Heart right ventricle (tissue), 16 donors: Measurements from ENCODE around the gene ACSS1. TPM values are rescaled to one million over a fixed set of nuclear protein-coding genes. Genes with fewer than 3 reads are reported as not detected.
A peak's percentile ranks its signal among the peaks of the same experiment; 100 is the strongest.

Source experiments
- ATAC-seq, 8 donors: fragments of 200-7000 bp; cut with Tn5 transposase; one replicate each; pipeline ENCODE4 v1.9.1; 2020; ENCODE audit warnings: mild to moderate bottlenecking in 8 of 8, moderate library complexity in 8 of 8, moderate number of reproducible peaks in 1 of 8
- DNase-seq, 2 donors: peaks; one replicate each; pipeline ENCODE4 v3.0.0-alpha.2; 2020
- H3K27ac ChIP-seq, 10 donors: fragments of 200-600 bp; sonication (generic) in 2 of 10; one replicate each; pipeline versions ENCODE4 v1.5.0 to v1.8.0; 2020 to 2022; ENCODE audit warnings: mild to moderate bottlenecking in 3 of 10
- H3K27me3 ChIP-seq, 7 donors: fragments of 200-600 bp; one replicate each; pipeline ENCODE4 v1.8.0; 2021 to 2022; ENCODE audit warnings: mild to moderate bottlenecking in 2 of 7
- H3K36me3 ChIP-seq, 9 donors: fragments of 200-600 bp; sonication (generic) in 1 of 9; one replicate each; pipeline versions ENCODE4 v1.5.0 to v1.8.0; 2020 to 2022; ENCODE audit warnings: mild to moderate bottlenecking in 2 of 9
- H3K4me1 ChIP-seq, 9 donors: fragments of 200-600 bp; sonication (generic) in 1 of 9; one replicate each; pipeline versions ENCODE4 v1.5.0 to v1.8.0; 2020 to 2022; ENCODE audit warnings: mild to moderate bottlenecking in 4 of 9
- H3K4me3 ChIP-seq, 10 donors: fragments of 200-600 bp; sonication (generic) in 2 of 10; one replicate each; pipeline versions ENCODE4 v1.5.0 to v1.8.0; 2020 to 2022; ENCODE audit warnings: mild to moderate bottlenecking in 7 of 10, moderate library complexity in 2 of 10
- H3K9me3 ChIP-seq, 11 donors: fragments of 200-600 bp in 10 of 11; sonication (generic) in 2 of 11; one replicate each; pipeline versions ENCODE4 v1.5.0 to v1.8.0; 2013 to 2022; ENCODE audit warnings: mild to moderate bottlenecking in 2 of 11, control low read depth in 1 of 11, moderate library complexity in 1 of 11
- CTCF ChIP-seq, 9 donors: fragments of 200-600 bp; sonication (generic) in 2 of 9; IDR thresholded peaks; one replicate each; pipeline versions ENCODE4 v1.5.0 to v1.8.0; 2021 to 2022; ENCODE audit warnings: antibody characterized with exemption in 9 of 9, mild to moderate bottlenecking in 5 of 9, moderate library complexity in 1 of 9
- WGBS, 2 donors: extraction: QIAGEN DNeasy Blood & Tissue Kit; methylation state at CpG; one replicate each; pipeline ENCODE4 v1.1.7; 2013; ENCODE audit warnings: inconsistent platforms in 1 of 2; 5-methylcytosine and 5-hydroxymethylcytosine counted together
- intact Hi-C, 10 donors: fragments of 100-400 bp; cut with DNase I; formaldehyde crosslinking; loops; one replicate each; pipeline versions ENCODE4 v1.11.1 to v1.14.2; 2022
- polyA plus RNA-seq, 2 donors: library from polyadenylated mRNA; stranded (reverse); fragments of 200-250 nt; gene quantifications; one replicate each; pipeline ENCODE4 v1.2.3, GENCODE V29; 2013
- total RNA-seq, 10 donors: library from RNA; stranded (reverse); fragmentation: NEBNext Ultra II Directional in 3 of 10; extraction: Animal tissue kit (Norgen Biotek cat#: 25700) in 3 of 10; gene quantifications; one replicate each; pipeline versions ENCODE4 v1.2.1 to v1.2.4, GENCODE V29; 2021 to 2023
- donor health status: Arrhythmogenic right ventricular cardiomyopathy.
- donor health status: ischemic (EF 13 %, LVEDD 7.1; RV severe dilation, severe dysfunction).
- donor health status: healthy with polysubstance abuse.
- donor health status: DM: no; HTN: yes; CAD: no.
- donor health status: DM: no; HTN: no; CAD: no.
- donor health status: ischemic (EF 25% LVEDD 6.9; RV normal size, moderate dysfunction).
- donor health status: ischemic (EF 25% LVEDD 5.7; RV mildly dilated, moderate dysfunction).
- donor health status: healthy.
- donor health status: DM: yes; HTN: yes; CAD: no.
- donor health status: Ischemic cardiomyopathy.
- donor health status: ischemic (EF 35%, LVEDD 5.7; RV mildly dilated, moderate dysfunction).
- donor health status: nonischemic (EF 11% LVEDD 7.7; RV severe dilation, severe dysfunction).
- donor health status: DM: yes; HTN: yes; CAD: no.
- donor health status: PGD.
- donor health status: ischemic (EF 29% LVEDD 5.4; RV normal size, mild dysfunction).
- donor health status: nonischemic (EF 23%, LVEDD 6.1; RV moderate dilation, normal function).

Gene ACSS1
- total and polyA plus RNA-seq, 12 donors = 29.7 to 114 (median 84.9) TPM

DNA sequence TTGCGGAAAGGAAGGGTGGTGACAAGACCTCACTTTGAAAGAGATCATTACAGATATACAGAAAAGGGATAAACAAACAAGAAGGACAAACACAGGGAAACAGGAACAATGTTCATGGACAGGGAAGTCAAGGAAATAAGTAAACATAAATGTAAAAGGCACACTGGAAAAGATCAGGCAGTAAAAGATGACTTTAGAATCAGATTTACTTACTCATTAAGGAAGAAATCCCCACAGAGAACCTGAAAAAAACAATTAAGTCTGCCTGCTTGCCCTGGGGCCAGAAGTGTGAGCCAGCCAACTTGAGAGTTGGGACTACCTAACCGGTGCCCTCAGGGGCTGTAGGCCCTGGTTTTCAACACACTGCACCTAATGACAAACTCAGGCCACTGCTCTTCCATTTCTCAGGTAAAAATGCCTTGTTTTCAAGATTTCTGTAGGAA lies 67.1 kb downstream of the ACSS1 start:
- H3K27ac ChIP-seq = peak overlapping the region in 1 of 10 donors; percentile 93
- peaks cover 5 to 87% (median 45%) of the 10 kb centered on the region in 9 donors for H3K4me1 ChIP-seq
- no peaks in the 10 kb centered on the region for H3K27me3 ChIP-seq
- DNase-seq (no peak), ATAC-seq (no peak)
- H3K9me3 ChIP-seq = no peaks in the 10 kb centered on the region
- H3K36me3 ChIP-seq = no peaks in the 10 kb centered on the region
- WGBS, 2 donors = 91 to 93% methylated on average over 2 of the region's 2 CpGs
- intact Hi-C loops = loop anchor here in 8 of 10 donors (5.0 to 10.0 kb wide), 8 partner anchors 184 to 406 kb away; partner anchors contain the start of genes ABHD12 (in 3 of the 8) and PYGB (in 1 of the 8)
- no peak for TF ChIP-seq CTCF (IDR thresholded peaks at IDR 0.05)
- peak overlapping the region in 2 of 10 donors; percentile 89 to 93 for H3K4me3 ChIP-seq

DNA sequence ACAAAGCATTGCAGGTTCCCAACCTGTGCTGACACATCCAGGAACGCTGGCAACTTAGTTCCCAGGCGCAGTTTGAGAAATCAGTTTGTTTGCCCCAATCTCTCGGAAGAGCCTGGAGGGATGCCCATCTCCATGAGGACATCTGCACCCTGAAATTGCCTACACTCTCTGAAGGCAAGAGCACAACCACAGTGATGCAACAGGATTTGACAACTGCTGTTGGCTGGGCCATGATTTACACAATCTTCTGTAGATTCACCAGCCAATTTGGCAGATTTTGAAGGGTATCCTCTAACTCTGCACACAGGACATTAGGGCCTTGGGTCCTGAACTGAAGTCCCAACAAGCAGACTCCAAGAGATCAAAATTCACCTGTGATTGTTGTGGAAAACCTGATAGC lies 68.8 kb downstream of the ACSS1 start:
- ATAC-seq = no peak
- no peaks in the 10 kb centered on the region for H3K9me3 ChIP-seq
- H3K4me1 ChIP-seq = peaks cover 2 to 88% (median 41%) of the 10 kb centered on the region in 9 donors
- H3K27me3 ChIP-seq = no peaks in the 10 kb centered on the region
- 93 to 97% methylated on average over 3 of the region's 3 CpGs for WGBS, 2 donors
- no peak for DNase-seq
- TF ChIP-seq CTCF (IDR thresholded peaks at IDR 0.05) = no peak
- no peak overlapping the region for H3K4me3 ChIP-seq
- H3K36me3 ChIP-seq = no peaks in the 10 kb centered on the region
- peak overlapping the region in 1 of 10 donors; percentile 16 for H3K27ac ChIP-seq
- intact Hi-C loops = no loop called here

DNA sequence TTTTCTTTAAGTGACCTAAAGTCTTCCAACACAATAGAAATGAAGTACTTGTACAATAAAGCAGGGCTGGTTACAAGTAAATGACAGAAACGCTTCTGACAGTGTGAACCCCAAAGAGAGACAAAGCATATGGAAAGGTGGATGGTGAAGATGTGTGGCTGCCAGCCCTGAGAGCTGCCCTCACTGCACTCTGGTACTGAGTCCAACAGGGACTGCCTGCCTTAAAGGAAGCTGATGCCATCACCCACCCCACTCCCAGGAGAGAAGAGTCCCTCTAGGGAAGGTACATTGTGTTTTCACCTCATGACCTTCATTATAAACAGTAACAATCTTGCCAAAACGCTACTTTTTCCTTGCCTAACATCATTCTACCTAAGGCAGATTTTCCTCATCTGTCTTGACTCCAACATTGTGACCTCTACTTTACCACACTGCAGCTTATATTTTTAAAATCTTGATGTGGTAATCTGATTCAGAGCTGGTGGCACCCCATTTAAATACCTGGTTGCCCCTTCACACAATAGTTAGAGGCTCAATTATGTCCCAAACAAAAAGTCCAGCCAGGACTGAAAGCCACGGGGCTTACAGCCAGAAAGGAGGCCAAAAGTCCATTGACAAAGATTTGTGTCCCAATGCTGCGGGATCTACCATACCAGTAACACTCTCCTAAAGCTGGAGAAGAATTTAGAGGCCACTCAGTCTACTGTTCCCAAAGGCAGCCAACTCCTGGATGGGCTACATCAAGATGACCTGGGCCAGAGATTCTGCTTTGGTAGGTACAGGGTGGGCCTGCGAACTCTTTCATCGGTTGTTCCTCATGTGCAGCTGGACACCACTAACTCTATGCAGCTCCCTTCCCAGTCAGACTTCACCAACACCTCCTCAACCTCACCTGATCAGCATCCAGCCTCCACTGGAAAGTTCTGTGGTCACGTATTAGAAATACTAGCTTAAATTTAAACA lies 69.8 kb downstream of the ACSS1 start:
- Histone ChIP-seq H3K27ac (peak overlapping the region in 1 of 10 donors; percentile 16), H3K36me3 (peaks cover 0 to 9% (median 0%) of the 10 kb centered on the region in 9 donors), H3K4me3 (no peak overlapping the region), H3K4me1 (peaks cover 0 to 88% (median 37%) of the 10 kb centered on the region in 9 donors), H3K9me3 (no peaks in the 10 kb centered on the region), H3K27me3 (no peaks in the 10 kb centered on the region)
- TF ChIP-seq CTCF (IDR thresholded peaks at IDR 0.05) = no peak
- intact Hi-C loops = no loop called here
- 90 to 94% methylated on average over 7 of the region's 7 CpGs for WGBS, 2 donors
- ATAC-seq (no peak), DNase-seq (no peak)

GRCh38 chr20:24987244-24987643 lies 70.7 kb downstream of the ACSS1 start:
- Histone ChIP-seq H3K4me1 (peaks cover 0 to 95% (median 34%) of the 10 kb centered on the region in 9 donors), H3K4me3 (no peak overlapping the region), H3K36me3 (peaks cover 0 to 16% (median 0%) of the 10 kb centered on the region in 9 donors), H3K27ac (no peak overlapping the region), H3K9me3 (no peaks in the 10 kb centered on the region), H3K27me3 (no peaks in the 10 kb centered on the region)
- intact Hi-C loops = no loop called here
- no peak for ATAC-seq
- no peak for TF ChIP-seq CTCF (IDR thresholded peaks at IDR 0.05)
- WGBS, 2 donors = 88 to 96% methylated on average over 2 of the region's 2 CpGs
- DNase-seq = no peak
